HEK293 (cell line): ENCODE data around the gene NDUFS7.

Experiments used
- CTCF ChIA-PET: fragments of 350-600 bp; formaldehyde crosslinking; extraction: SDS; loops from one replicate; lab custom pipeline; 2021; ENCODE audit warnings: antibody characterized with exemption; lab: Yijun Ruan, JAX
- POLR2A ChIA-PET: fragments of 300-600 bp; formaldehyde crosslinking; extraction: SDS; loops from one replicate; lab custom pipeline; 2020; ENCODE audit warnings: antibody characterized with exemption, inconsistent platforms; lab: Yijun Ruan, JAX
- H3K27ac ChIP-seq: fragments of 200-500 bp; sonication (Bioruptor generic); 2 replicates; pipeline ENCODE4 v1.5.1; 2014; ENCODE audit warnings: low read depth, low read length, control low read depth, inconsistent platforms; ENCODE audit errors: extremely low read depth
- H3K36me3 ChIP-seq, 2 experiments: fragments of 200-500 bp in 1 of 2; sonication (Bioruptor generic) in 1 of 2; 1 replicate in 1 of 2; 2 replicates in 1 of 2; pipeline ENCODE4 v1.5.1; 2014 to 2017; ENCODE audit warnings: inconsistent platforms in 2 of 2, low read length in 2 of 2; ENCODE audit not compliant: control insufficient read depth in 2 of 2, insufficient read depth in 1 of 2
- H3K4me1 ChIP-seq: fragments of 200-500 bp; sonication (Bioruptor generic); 2 replicates; pipeline ENCODE4 v1.5.1; 2014; ENCODE audit warnings: mild to moderate bottlenecking, low read length, inconsistent platforms; ENCODE audit not compliant: control insufficient read depth, insufficient read depth
- H3K4me3 ChIP-seq: 2 replicates; pipeline ENCODE4 v1.5.1; 2011; ENCODE audit warnings: low read depth, mild to moderate bottlenecking, control low read depth, low read length, moderate library complexity
- H3K9me3 ChIP-seq: fragments of 200-500 bp; sonication (Bioruptor generic); 2 replicates; pipeline ENCODE4 v1.5.1; 2014; ENCODE audit warnings: low read depth, low read length, inconsistent platforms; ENCODE audit not compliant: control insufficient read depth, insufficient read depth
- BCL11B ChIP-seq: fragments of 450-650 bp; formaldehyde crosslinking; IDR thresholded peaks from 2 replicates; pipeline ENCODE4 v1.5.1; 2016; ENCODE audit warnings: low read depth, missing biosample characterization, missing genetic modification characterization
- REPIN1 ChIP-seq: fragments of 450-650 bp; formaldehyde crosslinking; IDR thresholded peaks from 2 replicates; pipeline ENCODE4 v1.5.1; 2017; ENCODE audit warnings: missing biosample characterization, missing genetic modification characterization, low read depth
- WT1 ChIP-seq: fragments of 450-650 bp; formaldehyde crosslinking; IDR thresholded peaks from 2 replicates; pipeline ENCODE4 v1.5.1; 2016; ENCODE audit warnings: missing biosample characterization, missing genetic modification characterization
- ZBTB10 ChIP-seq: fragments of 450-650 bp; formaldehyde crosslinking; IDR thresholded peaks from 2 replicates; pipeline ENCODE4 v1.5.1; 2016; ENCODE audit warnings: missing biosample characterization, missing genetic modification characterization
- ZBTB17 ChIP-seq: fragments of 450-650 bp; formaldehyde crosslinking; IDR thresholded peaks from 2 replicates; pipeline ENCODE4 v1.5.1; 2016; ENCODE audit warnings: missing biosample characterization, missing genetic modification characterization
- ZFP3 ChIP-seq: fragments of 450-650 bp; formaldehyde crosslinking; IDR thresholded peaks from 2 replicates; pipeline ENCODE4 v1.5.1; 2016; ENCODE audit warnings: low read depth, missing biosample characterization, missing genetic modification characterization
- ZFP69B ChIP-seq: fragments of 450-650 bp; formaldehyde crosslinking; IDR thresholded peaks from 2 replicates; pipeline ENCODE4 v1.5.1; 2016; ENCODE audit warnings: missing biosample characterization, missing genetic modification characterization
- ZNF175 ChIP-seq: fragments of 450-650 bp; formaldehyde crosslinking; IDR thresholded peaks from 2 replicates; pipeline ENCODE4 v1.5.1; 2016; ENCODE audit warnings: missing biosample characterization, missing genetic modification characterization
- ZNF324 ChIP-seq: fragments of 450-650 bp; formaldehyde crosslinking; IDR thresholded peaks from 2 replicates; pipeline ENCODE4 v1.5.1; 2016; ENCODE audit warnings: missing biosample characterization, missing genetic modification characterization
- ZNF341 ChIP-seq: fragments of 450-650 bp; formaldehyde crosslinking; IDR thresholded peaks from 2 replicates; pipeline ENCODE4; 2016; ENCODE audit warnings: low read depth, missing biosample characterization, missing genetic modification characterization
- ZNF362 ChIP-seq: fragments of 450-650 bp; formaldehyde crosslinking; IDR thresholded peaks from 2 replicates; pipeline ENCODE4 v1.5.1; 2016; ENCODE audit warnings: missing biosample characterization, missing genetic modification characterization
- ZNF423 ChIP-seq: fragments of 450-650 bp; formaldehyde crosslinking; IDR thresholded peaks from 2 replicates; pipeline ENCODE4 v1.5.1; 2016; ENCODE audit warnings: missing biosample characterization, missing genetic modification characterization
- ZNF48 ChIP-seq: fragments of 450-650 bp; formaldehyde crosslinking; IDR thresholded peaks from 2 replicates; pipeline ENCODE4 v1.5.1; 2016; ENCODE audit warnings: missing biosample characterization, missing genetic modification characterization
- ZNF501 ChIP-seq: fragments of 450-650 bp; formaldehyde crosslinking; IDR thresholded peaks from 2 replicates; pipeline ENCODE4 v1.5.1; 2016; ENCODE audit warnings: missing biosample characterization, missing genetic modification characterization
- ZNF521 ChIP-seq: fragments of 450-650 bp; formaldehyde crosslinking; IDR thresholded peaks from 2 replicates; pipeline ENCODE4 v1.5.1; 2017; ENCODE audit warnings: missing biosample characterization, mild to moderate bottlenecking, missing genetic modification characterization
- ZNF580 ChIP-seq: fragments of 450-650 bp; formaldehyde crosslinking; IDR thresholded peaks from 2 replicates; pipeline ENCODE4 v1.5.1; 2016; ENCODE audit warnings: missing biosample characterization, missing genetic modification characterization
- ZXDB ChIP-seq: fragments of 450-650 bp; formaldehyde crosslinking; IDR thresholded peaks from 2 replicates; pipeline ENCODE4 v1.5.1; 2016; ENCODE audit warnings: missing biosample characterization, missing genetic modification characterization
- TF ChIP-seq, protein P1 (sequence below): fragments of 450-650 bp; formaldehyde crosslinking; IDR thresholded peaks from 2 replicates; pipeline ENCODE4 v1.5.1; 2016; ENCODE audit warnings: missing biosample characterization, missing genetic modification characterization
- TF ChIP-seq, protein P2 (sequence below): fragments of 450-650 bp; formaldehyde crosslinking; IDR thresholded peaks from 2 replicates; pipeline ENCODE4 v1.5.1; 2017; ENCODE audit warnings: missing biosample characterization, mild to moderate bottlenecking, missing genetic modification characterization, moderate library complexity
- TF ChIP-seq, protein P3 (sequence below): fragments of 450-650 bp; formaldehyde crosslinking; IDR thresholded peaks from 2 replicates; pipeline ENCODE4 v1.5.1; 2017; ENCODE audit warnings: missing biosample characterization, missing genetic modification characterization

Gene NDUFS7

GRCh38 chr19:1376415-1376805, 7.3 kb upstream of the NDUFS7 start:
- no peak for TF ChIP-seq ZFP69B (tag by site-specific recombination)
- no peak for TF ChIP-seq ZXDB (tag by site-specific recombination)
- no peak for TF ChIP-seq ZNF521
- TF ChIP-seq ZNF341 (tag by site-specific recombination) = no peak
- TF ChIP-seq, protein P1, sequence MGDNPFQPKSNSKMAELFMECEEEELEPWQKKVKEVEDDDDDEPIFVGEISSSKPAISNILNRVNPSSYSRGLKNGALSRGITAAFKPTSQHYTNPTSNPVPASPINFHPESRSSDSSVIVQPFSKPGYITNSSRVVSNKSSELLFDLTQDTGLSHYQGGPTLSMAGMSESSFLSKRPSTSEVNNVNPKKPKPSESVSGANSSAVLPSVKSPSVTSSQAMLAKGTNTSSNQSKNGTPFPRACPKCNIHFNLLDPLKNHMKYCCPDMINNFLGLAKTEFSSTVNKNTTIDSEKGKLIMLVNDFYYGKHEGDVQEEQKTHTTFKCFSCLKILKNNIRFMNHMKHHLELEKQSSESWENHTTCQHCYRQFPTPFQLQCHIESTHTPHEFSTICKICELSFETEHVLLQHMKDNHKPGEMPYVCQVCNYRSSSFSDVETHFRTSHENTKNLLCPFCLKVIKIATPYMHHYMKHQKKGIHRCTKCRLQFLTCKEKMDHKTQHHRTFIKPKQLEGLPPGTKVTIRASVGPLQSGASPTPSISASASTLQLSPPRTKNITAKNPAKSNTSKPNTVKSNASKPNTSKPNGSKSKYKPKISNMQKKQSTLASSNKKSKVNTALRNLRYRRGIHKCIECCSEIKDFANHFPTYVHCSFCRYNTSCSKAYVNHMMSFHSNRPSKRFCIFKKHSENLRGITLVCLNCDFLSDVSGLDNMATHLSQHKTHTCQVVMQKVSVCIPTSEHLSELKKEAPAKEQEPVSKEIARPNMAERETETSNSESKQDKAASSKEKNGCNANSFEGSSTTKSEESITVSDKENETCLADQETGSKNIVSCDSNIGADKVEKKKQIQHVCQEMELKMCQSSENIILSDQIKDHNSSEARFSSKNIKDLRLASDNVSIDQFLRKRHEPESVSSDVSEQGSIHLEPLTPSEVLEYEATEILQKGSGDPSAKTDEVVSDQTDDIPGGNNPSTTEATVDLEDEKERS (tag by site-specific recombination) = no peak
- TF ChIP-seq ZBTB17 (tag by site-specific recombination) = no peak
- no peak for TF ChIP-seq WT1 (tag by site-specific recombination)
- no peak for TF ChIP-seq ZNF423 (tag by site-specific recombination)
- TF ChIP-seq, protein P2, sequence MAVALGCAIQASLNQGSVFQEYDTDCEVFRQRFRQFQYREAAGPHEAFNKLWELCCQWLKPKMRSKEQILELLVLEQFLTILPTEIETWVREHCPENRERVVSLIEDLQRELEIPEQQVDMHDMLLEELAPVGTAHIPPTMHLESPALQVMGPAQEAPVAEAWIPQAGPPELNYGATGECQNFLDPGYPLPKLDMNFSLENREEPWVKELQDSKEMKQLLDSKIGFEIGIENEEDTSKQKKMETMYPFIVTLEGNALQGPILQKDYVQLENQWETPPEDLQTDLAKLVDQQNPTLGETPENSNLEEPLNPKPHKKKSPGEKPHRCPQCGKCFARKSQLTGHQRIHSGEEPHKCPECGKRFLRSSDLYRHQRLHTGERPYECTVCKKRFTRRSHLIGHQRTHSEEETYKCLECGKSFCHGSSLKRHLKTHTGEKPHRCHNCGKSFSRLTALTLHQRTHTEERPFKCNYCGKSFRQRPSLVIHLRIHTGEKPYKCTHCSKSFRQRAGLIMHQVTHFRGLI (tag by site-specific recombination) = no peak
- TF ChIP-seq ZNF501 (tag by site-specific recombination) = no peak
- no peak; the same call in 1 of the 2 replicates for TF ChIP-seq ZNF362 (tag by site-specific recombination)
- Histone ChIP-seq H3K9me3 (no peaks in the 10 kb centered on the region), H3K4me1 (no peaks in the 10 kb centered on the region), H3K4me3 (no peak overlapping the region), H3K36me3 (peaks cover 10 to 39% of the 10 kb centered on the region in 2 experiments), H3K27ac (no peak overlapping the region)
- ChIA-PET POLR2A (no interaction called here), CTCF (no interaction called here)

GRCh38 chr19:1377176-1377964, 6.3 kb upstream of the NDUFS7 start:
- no peak for TF ChIP-seq ZFP3 (tag by site-specific recombination)
- TF ChIP-seq REPIN1 (tag by site-specific recombination) = no peak
- TF ChIP-seq, protein P3, sequence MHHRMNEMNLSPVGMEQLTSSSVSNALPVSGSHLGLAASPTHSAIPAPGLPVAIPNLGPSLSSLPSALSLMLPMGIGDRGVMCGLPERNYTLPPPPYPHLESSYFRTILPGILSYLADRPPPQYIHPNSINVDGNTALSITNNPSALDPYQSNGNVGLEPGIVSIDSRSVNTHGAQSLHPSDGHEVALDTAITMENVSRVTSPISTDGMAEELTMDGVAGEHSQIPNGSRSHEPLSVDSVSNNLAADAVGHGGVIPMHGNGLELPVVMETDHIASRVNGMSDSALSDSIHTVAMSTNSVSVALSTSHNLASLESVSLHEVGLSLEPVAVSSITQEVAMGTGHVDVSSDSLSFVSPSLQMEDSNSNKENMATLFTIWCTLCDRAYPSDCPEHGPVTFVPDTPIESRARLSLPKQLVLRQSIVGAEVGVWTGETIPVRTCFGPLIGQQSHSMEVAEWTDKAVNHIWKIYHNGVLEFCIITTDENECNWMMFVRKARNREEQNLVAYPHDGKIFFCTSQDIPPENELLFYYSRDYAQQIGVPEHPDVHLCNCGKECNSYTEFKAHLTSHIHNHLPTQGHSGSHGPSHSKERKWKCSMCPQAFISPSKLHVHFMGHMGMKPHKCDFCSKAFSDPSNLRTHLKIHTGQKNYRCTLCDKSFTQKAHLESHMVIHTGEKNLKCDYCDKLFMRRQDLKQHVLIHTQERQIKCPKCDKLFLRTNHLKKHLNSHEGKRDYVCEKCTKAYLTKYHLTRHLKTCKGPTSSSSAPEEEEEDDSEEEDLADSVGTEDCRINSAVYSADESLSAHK (tag by site-specific recombination) = no peak
- no peak for TF ChIP-seq ZNF175 (tag by site-specific recombination)
- TF ChIP-seq ZNF580 (tag by site-specific recombination) = no peak
- TF ChIP-seq ZBTB10 = no peak
- no peak for TF ChIP-seq ZNF48
- no peak for TF ChIP-seq BCL11B (tag by site-specific recombination)
- no peak for TF ChIP-seq ZNF324
- no peaks in the 10 kb centered on the region for H3K4me1 ChIP-seq
- peaks cover 10 to 34% of the 10 kb centered on the region in 2 experiments for H3K36me3 ChIP-seq
- POLR2A ChIA-PET = no interaction called here
- H3K27ac ChIP-seq = no peak overlapping the region
- no peak overlapping the region for H3K4me3 ChIP-seq
- no peaks in the 10 kb centered on the region for H3K9me3 ChIP-seq
- CTCF ChIA-PET = no interaction called here
